GM19397 (cell line): ENCODE data around the gene CRTAC1.

Experiments
- ATAC-seq: cut with Tn5 transposase; IDR thresholded peaks from one replicate; pipeline ENCODE4 v1.9.1; 2021; ENCODE audit warnings: mild to moderate bottlenecking, moderate library complexity; ENCODE audit not compliant: unreplicated experiment

Gene CRTAC1

DNA sequence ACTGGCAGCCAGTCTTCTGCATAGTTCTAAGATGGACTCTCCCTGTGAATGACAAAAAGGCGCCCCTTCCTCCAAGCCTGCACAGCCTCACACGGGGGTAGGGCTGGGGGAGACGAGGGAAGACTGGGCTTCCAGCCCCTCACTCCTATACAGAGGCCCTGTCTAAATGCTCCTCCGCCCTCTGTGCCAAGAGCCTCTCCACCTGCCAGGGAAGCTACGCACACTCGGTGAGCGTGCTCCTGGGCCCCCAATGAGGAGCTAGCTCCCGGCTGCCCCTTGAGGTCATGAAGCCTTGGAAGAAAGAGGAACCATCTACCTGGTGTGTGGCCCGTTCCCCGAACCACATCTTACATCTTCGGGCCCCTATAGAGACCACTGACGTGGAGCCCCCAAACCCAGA is 54.8 kb downstream of the CRTAC1 start:
- no peak for ATAC-seq

- ATAC-seq, result no peak
These were observed 55.6 kb downstream of the CRTAC1 start for GRCh38 chr10:97974526-97975525.

- no peak for ATAC-seq
These were observed 56.3 kb downstream of the CRTAC1 start for GRCh38 chr10:97974100-97974499.

- ATAC-seq, result no peak
These were observed 60.8 kb downstream of the CRTAC1 start for GRCh38 chr10:97969538-97970079.

DNA sequence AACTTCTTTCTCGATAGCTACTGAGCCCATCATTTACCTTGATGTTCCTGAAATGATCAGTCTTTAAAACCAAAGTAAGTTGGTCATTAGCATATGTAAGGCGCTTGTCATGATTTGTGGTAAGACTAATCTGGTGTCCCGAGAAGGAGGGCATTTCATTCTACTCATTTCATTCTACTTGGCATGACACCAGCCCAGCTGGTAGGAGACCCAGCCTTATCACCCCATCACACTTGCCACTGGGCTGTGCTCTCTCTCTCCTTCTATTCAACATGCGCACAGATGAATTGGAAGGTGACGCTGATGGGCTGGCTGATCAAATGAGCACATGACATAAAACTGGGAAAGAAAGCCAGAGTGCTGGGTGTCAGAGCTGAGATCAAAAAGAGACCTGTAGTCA is 65.7 kb downstream of the CRTAC1 start:
- no peak for ATAC-seq

DNA sequence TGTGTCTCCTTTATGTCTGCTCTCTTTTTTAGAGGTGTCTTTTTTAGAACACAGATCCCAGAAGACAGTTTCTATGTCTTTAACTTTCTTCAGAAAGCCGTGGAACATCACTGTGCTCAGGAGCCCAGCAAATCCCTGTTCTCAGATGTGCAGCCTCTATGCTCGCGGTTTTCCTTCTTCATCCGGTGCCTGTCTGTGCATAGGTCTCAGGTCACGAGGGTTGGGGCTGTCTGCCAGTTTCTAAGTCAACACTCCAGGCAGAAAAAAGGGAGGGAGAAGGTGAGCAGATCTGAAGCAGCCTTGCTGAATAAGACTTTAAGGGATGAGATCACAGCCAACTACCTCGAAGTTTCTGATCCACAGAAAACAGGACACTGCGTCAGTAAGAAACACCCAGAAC is 68.5 kb downstream of the CRTAC1 start:
- ATAC-seq, result no peak

- ATAC-seq, result no peak
These were observed 70.0 kb downstream of the CRTAC1 start for GRCh38 chr10:97960269-97961056.

- ATAC-seq, result no peak
These were observed 81.0 kb downstream of the CRTAC1 start for GRCh38 chr10:97949462-97949861.

- no peak for ATAC-seq
These were observed 81.6 kb downstream of the CRTAC1 start for GRCh38 chr10:97948822-97949221.

DNA sequence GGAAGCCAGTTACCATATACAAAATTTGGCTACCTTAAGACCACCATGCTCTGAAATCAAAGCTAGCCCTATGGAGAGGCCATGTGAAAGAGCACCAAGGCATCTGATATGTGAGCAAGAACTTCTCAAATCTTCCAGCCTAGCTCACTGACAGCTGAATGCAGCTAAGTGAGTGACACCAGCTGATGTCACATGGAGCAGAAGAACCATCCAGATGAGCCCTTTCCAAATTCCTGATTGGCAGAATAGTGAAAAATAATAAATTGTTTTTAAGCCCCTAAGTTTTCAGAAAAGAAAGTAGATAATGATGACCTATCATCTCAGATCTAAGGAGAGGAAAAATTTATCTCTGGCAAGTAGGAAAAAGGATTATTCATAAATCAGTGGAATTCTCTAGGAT is 85.6 kb downstream of the CRTAC1 start:
- no peak for ATAC-seq

DNA sequence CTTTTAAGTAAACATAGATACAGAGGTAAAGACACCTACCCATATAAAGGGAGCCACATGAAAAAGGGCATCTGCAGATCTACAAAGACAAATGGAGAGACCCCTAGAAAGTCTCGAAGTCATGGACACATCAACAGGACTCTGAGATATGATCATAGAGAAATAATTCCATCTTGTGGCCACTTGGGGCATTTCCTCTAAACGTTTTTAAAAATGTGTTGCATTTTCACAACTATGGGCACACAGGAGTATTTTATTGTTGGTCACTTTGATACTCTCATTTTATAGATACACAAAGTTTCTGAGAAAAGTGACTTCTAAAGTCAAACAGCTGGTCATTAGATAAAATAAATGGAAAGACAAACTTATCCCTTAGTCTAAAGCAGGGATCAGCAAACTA is 87.1 kb downstream of the CRTAC1 start:
- ATAC-seq, result no peak

- ATAC-seq, result no peak
These were observed 89.9 kb downstream of the CRTAC1 start for GRCh38 chr10:97940534-97940933.

GRCh38 chr10:97939446-97939990 is 90.9 kb downstream of the CRTAC1 start:
- no peak for ATAC-seq

- ATAC-seq, result no peak
These were observed 92.5 kb downstream of the CRTAC1 start for GRCh38 chr10:97937928-97938327.

GRCh38 chr10:97937054-97937453 is 93.4 kb downstream of the CRTAC1 start:
- ATAC-seq, result no peak

GRCh38 chr10:97936126-97936525 is 94.3 kb downstream of the CRTAC1 start:
- ATAC-seq, result no peak

DNA sequence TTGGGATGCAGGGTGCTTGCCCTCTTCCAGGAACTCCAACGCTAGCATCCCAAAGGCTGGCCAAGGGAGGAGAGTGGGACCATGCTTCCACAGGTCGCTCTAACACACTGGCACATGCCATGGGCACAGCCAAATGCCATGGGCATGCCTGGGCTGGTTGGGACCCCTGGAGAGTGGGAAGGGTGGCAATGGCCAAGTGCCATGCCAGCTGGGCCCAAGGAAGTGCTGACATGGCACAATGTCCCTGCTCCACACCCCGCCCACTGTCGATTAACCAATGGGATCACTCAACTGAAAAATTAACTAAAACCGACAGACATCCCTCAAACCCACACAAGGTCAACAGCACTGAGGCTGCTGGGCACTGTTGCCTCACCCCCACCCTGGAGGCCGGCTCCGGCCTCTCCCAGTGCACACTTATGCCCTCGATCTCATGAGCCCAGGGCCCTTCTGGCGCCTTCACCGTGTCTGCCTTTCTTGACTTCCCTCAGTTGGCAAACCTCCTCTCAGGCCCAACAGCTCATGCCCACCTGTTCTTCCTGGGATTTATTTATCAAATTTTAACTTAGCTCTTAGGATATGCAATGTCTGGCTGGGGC is 97.4 kb downstream of the CRTAC1 start:
- no peak for ATAC-seq

GRCh38 chr10:97931041-97931440 is 99.4 kb downstream of the CRTAC1 start:
- no peak for ATAC-seq

DNA sequence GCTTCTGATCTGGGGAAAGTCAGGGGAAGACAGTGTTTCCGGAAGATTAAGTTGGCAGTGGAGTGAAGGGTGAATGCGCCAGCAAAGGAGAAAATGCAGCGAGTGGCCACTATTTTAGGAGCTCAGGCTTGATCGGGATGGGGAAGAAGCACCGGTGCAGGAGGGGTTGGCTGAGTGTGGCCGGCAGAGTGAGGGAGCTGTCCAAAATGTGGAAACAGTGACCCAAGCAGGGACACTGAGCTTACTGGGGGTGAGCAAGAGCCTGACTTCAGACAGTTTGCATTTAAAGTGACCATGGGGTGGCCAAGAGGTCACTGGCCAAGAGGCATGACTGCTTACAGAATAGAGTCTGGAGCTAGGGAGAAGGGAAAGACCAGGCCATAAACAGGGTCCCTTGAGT is 101.5 kb downstream of the CRTAC1 start:
- ATAC-seq, result no peak

DNA sequence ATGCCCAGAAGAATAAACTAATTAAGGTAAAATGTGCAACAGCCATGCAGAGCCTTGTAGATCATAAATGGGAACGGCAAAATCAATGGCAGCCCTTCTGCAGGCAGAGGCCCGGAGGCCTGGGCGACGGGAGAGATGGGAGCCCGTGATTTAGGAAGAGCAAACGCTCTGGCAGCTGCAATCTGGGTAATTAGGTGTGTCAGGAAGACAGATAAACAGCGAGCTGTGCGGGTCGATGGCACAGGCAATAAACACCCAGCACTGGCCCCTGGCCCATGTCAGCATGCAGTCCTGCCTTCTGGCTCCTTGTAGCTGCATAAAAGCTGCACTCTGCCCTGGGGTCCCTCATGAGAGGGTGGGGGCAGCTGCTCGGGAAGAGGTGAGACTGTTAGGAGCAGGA is 102.8 kb downstream of the CRTAC1 start:
- no peak for ATAC-seq

- ATAC-seq, result no peak
These were observed 104.4 kb downstream of the CRTAC1 start for GRCh38 chr10:97926055-97926454.
